NOMO-1 (cell line): ENCODE data around the gene ANAPC2.

ENCODE experiments used
- DNase-seq, 2 experiments: peaks; one replicate each; lab custom pipeline; 2025; ENCODE audit not compliant: unreplicated experiment in 2 of 2; lab: John Stamatoyannopoulos, UW

Gene ANAPC2

GRCh38 chr9:137215196-137215986, 27.0 kb upstream of the ANAPC2 start:
- no peak for DNase-seq

GRCh38 chr9:137214620-137215019, 26.3 kb upstream of the ANAPC2 start:
- no peak for DNase-seq

GRCh38 chr9:137213160-137214060, 25.1 kb upstream of the ANAPC2 start:
- no peak for DNase-seq

- no peak for DNase-seq
These were observed 24.2 kb upstream of the ANAPC2 start for GRCh38 chr9:137212520-137212919.

DNA sequence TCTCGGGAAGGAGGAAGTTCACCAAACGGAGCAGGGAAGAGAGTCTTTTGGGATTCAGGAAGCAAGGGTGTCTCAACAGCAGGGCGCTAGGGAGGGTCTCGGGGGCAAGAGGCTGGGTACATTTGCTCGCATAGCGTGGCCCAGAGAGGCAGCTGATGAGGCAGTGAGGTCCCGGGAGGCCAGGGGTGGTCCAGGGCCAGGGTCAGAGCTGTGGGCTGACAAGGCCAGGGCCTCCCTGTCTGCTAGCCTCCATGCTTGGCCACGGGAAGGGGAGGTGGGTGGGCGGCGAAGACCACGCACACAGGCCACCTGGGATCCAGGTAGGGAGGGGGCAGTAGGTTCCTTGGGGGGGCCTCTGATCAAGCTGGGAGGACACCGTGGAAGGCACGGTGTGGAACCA, 23.2 kb upstream of the ANAPC2 start:
- DNase-seq, result no peak

DNA sequence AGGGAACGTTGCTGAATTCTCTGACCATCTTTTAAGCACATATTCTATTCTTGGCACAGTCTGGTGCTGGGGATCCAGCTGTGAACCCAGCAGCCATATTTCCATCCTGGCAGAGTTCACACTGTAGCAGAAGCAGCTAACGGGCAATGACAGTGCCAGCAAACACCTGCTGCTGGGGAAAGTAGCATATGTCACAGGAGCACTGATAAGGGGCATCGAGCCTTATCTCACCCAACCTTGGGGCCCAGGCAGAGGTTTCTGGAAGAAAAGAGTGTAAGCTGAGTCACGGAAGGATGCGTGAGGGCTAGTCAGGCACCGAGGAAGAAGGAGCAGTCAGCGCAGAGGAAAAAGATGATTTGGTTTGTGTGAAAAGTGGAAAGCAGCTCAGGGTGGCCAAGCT, 18.2 kb upstream of the ANAPC2 start:
- no peak for DNase-seq

GRCh38 chr9:137205126-137206069, 17.0 kb upstream of the ANAPC2 start, which contains the start of the genes NDOR1 and TMEM203:
Gene NDOR1 (plus strand): TSS chr9:137205700. CDS start chr9:137205778, 78 bp downstream.
Gene TMEM203 (minus strand): TSS chr9:137205648. CDS start chr9:137205414, 234 bp downstream.
- DNase-seq, result peak; percentile 89 to 92

- DNase-seq, result no peak
These were observed 16.4 kb upstream of the ANAPC2 start for GRCh38 chr9:137204731-137205125.

GRCh38 chr9:137202966-137203365, 14.6 kb upstream of the ANAPC2 start:
- DNase-seq, result no peak

DNA sequence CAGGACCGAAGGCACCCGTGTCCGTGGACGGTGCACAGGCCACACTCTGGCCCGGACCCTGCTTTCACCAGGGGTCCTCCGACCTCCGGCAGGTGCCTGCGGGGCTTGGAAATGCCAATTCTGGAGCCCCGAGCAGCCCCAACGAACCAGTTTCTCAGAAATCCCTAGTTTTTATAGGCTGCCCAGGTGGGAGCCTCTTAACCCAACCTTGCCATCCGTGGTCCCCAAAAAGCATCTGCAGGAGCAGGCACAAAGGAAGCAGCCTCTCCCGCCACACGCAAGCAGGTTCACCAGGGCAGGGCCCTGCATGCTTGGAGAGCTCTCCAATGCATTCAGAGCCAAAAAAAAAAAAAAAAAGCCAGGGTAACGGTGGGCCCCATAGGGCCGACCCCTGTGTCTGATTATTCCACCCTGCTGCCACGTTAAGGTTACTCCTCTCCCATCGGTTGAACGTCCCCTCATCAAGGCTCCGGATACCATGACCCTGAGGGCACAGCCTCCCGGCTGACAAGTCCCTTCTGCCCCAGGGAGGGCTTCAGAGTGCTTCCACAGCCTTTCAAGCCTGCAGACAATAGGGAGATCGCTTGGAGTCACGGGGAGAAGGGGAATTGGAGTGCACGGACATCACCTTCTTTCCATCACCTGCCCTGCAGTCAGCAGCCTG, 13.0 kb upstream of the ANAPC2 start:
- DNase-seq, result no peak

DNA sequence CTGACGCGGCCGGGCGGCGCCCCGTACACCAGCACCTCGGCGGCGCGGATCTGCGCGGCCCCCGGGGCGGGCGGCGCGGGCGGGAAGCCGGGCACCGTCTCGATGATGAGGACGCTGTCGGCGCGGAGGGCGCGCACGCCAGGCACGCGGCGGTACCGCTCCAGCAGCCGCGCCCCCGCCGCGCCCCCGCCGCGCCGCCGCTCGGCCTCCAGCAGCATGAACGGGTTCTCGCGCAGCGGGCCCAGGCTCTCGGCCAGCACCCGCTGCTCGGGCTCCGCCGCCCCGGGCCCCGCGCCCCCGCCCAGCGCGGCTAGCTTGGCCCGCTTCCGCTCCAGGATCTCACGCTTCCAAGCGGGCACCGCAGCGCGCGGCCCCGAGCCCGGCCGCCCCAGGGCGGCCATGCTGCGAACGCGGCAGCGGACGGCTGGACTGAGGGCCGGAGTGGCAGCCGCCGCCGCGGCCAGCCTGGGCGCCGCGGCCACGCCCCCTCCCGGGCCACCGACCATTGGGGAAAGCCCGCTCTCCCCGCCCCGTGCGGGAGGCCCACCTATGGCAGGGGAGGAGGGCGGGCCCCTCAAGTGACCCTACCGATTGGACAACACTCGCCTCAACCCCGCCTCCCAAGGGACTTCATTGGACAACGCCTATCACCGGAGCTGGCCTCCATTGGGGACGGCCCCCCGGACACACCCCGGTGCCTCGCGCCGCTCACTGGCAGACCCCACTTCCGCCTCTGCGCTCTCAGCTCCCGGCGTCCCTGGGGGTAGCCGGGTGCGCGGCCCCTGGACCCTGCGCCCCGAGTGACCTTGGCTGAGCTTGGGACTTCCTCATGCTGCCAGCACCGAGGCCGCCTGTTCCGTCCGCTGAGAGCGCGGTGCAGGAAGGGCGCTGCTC, 12.2 kb upstream of the ANAPC2 start, which contains the start of gene TPRN:
Gene TPRN (minus strand): TSS at position 431 of the 894 bp plus-strand sequence. CDS start 30 bp downstream, at position 401.
- DNase-seq, result peak; percentile 100

DNA sequence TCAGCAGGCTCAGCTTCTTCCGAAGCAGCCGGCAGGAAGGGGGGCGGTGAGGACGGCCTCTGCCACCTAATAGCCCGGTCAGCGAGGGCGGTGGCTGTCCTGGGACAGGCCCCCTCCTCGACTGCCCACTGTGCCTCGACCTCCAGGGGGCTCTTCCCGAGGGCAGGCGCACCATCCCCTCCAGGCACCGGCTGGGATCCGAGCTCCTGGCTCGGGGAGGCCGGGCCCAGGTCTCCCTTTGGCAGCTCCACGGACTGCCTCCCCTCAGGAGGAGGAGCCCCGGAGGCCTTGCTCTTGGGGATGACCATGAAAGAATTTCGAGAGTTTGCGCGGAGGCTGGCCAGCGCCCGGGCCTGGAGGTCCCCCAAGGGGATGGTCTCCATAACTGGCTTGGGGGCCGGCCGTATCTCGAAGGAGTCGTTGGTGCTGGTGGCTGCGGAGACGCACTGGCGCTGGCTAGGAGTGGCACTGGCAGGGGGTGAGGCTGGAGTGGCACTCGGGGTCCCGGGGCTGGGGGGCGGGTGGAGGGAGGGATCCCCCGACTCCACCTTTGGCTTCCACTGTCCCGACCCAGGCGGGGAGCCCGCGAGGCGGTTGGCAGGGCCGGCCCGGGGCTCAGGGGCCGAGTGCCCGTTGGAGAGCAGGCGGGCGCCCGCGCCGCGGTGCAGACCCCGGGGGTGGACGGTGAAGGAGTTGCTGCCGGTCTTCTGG, 11.2 kb upstream of the ANAPC2 start:
- DNase-seq, result no peak

- no peak for DNase-seq
These were observed 10.5 kb upstream of the ANAPC2 start for GRCh38 chr9:137198902-137199283.

DNA sequence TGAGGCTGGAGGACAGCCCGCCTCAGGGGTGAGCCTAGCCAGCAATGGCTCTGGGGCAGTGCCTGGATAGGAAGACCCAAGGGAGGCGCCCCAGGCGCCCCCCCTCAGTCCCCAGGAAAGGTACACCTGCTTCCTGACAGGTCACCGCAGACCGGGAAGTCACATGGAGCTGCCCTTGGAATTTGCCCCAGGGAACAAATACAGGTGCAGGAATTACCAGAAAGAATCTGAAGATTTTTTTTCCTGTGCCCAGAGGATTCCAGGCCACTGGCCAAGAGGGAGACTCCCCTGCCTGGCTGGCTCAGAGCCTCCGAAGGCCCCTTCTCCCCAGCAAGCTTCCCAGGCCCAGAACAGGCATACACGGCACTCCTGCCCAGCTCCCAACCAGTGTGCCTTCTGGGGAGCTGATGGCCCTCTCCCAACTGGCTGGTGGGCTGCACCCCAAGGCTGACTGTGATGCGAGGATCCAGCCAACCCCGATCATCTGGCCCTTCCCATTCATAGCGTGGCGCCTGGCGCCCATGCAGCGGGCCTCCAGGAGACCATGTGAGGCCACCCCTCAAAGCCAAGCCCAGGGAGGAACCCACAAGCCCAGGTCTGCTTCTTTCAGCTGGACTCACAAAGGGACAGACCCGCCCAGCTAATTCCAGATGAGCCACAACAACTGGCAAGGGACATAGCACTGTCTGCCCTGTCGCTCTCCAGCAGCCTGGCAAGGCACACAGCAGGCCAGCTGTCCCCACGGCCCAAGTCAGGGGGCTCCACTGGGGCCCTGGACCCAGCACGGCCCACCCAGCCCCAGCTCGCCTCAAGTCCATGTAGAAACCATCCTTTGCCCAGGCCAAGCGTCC, 9.9 kb upstream of the ANAPC2 start:
- no peak for DNase-seq

GRCh38 chr9:137195525-137196220, 7.3 kb upstream of the ANAPC2 start:
- no peak for DNase-seq

DNA sequence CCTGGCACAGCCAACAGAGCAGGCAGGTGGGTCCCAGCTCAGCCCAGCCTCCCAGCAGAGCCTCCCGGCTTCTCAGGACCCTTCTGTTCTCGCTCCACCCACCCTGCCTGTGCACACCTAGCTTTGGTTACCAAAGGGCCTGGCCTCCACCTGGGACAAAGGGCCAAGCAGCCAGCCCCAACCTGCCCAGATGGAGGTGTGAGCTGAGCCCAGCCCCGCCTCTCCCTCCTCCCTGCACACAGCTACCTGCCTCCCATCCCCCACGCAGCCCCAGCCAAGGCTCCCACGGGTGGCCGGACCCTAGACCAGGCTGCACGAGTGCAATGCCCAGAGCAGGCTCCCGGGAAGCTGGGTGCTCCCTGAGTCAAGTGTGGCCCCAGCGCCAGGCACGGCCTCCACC, 6.5 kb upstream of the ANAPC2 start:
- no peak for DNase-seq

DNA sequence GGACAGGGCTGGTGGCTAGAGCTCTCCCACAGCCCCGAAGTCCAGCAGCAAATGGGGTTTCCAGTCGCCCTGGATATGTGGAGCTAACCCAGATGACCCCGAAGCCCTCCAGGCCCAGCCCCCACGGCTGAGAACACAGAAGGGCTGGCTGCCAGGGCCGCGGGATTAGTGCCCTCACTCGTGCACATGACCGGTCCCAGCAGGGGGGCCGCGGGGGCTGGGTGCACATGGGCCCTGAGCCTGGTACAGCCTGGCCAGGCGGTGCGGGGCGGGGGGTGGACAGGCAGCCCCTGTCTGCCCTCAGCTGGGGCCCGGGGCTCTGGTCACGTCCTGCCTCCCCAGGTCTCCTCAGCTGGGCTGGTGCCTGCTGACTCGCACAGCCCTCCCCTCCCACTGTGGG, 6.0 kb upstream of the ANAPC2 start:
- DNase-seq, result no peak
